GM23338 (cell line): Measurements from ENCODE around the gene IPPK. TPM values are rescaled to one million over a fixed set of nuclear protein-coding genes. Genes with fewer than 3 reads are reported as not detected.
A peak's percentile ranks its signal among the peaks of the same experiment; 100 is the strongest.

Source experiments
- ATAC-seq: fragments of 200-7000 bp; cut with Tn5 transposase; 3 replicates; pipeline ENCODE4 v1.9.1; 2020
- DNase-seq: peaks from one replicate; pipeline ENCODE4 v3.0.0-alpha.2; 2015; ENCODE audit warnings: low spot score
- H2AFZ ChIP-seq: fragments of 200-600 bp; sonication (generic); 2 replicates; pipeline ENCODE4 v1.8.0; 2016; ENCODE audit warnings: antibody characterized with exemption, mild to moderate bottlenecking, moderate library complexity
- H3F3A ChIP-seq: fragments of 200-600 bp; sonication (generic); replicated peaks from 2 replicates; pipeline ENCODE4 v1.8.0; 2017; ENCODE audit warnings: antibody characterized with exemption, mixed run types, low read depth
- H3K27ac ChIP-seq: fragments of 200-600 bp; sonication (generic); 2 replicates; pipeline ENCODE4 v1.6.1; 2016; ENCODE audit warnings: low read depth
- H3K27me3 ChIP-seq: fragments of 200-600 bp; sonication (generic); 2 replicates; pipeline ENCODE4 v1.8.0; 2016; ENCODE audit warnings: mild to moderate bottlenecking, mixed run types, moderate library complexity; ENCODE audit not compliant: insufficient read depth
- H3K36me3 ChIP-seq: fragments of 200-600 bp; sonication (generic); 2 replicates; pipeline ENCODE4 v1.8.0; 2016; ENCODE audit warnings: mild to moderate bottlenecking; ENCODE audit not compliant: insufficient read depth
- H3K4me1 ChIP-seq: fragments of 200-600 bp; sonication (generic); 2 replicates; pipeline ENCODE4 v1.8.0; 2016; ENCODE audit warnings: mild to moderate bottlenecking, moderate library complexity; ENCODE audit not compliant: insufficient read depth
- H3K4me2 ChIP-seq: fragments of 200-600 bp; sonication (generic); 2 replicates; pipeline ENCODE4 v1.7.1; 2017; ENCODE audit warnings: mixed run types
- H3K4me3 ChIP-seq: fragments of 200-600 bp; sonication (generic); 2 replicates; pipeline ENCODE4 v1.6.1; 2016; ENCODE audit warnings: mixed run types
- H3K79me2 ChIP-seq: fragments of 200-600 bp; sonication (generic); replicated peaks from 2 replicates; pipeline ENCODE4 v1.8.0; 2017; ENCODE audit warnings: mild to moderate bottlenecking; ENCODE audit not compliant: insufficient read depth
- H3K9me2 ChIP-seq: fragments of 200-600 bp; sonication (generic); 2 replicates; pipeline ENCODE4 v1.8.0; 2017; ENCODE audit not compliant: insufficient read depth
- H4K20me1 ChIP-seq: fragments of 200-600 bp; sonication (generic); replicated peaks from 2 replicates; pipeline ENCODE4 v1.8.0; 2017; ENCODE audit warnings: mild to moderate bottlenecking; ENCODE audit not compliant: insufficient read depth
- H3K27ac Mint-ChIP-seq: 2 replicates; pipeline ENCODE4 v1.8.0; 2020; ENCODE audit warnings: inconsistent platforms, mild to moderate bottlenecking, moderate library complexity, mixed read lengths
- H3K27me3 Mint-ChIP-seq: 3 replicates; pipeline ENCODE4 v1.8.0; 2022; ENCODE audit warnings: low read depth, mild to moderate bottlenecking, moderate library complexity, mixed read lengths, inconsistent platforms; ENCODE audit not compliant: insufficient read depth, poor library complexity
- H3K36me3 Mint-ChIP-seq: 3 replicates; pipeline ENCODE4 v1.8.0; 2021; ENCODE audit warnings: low read depth, mild to moderate bottlenecking, inconsistent platforms, moderate library complexity, mixed read lengths
- H3K4me1 Mint-ChIP-seq: 3 replicates; pipeline ENCODE4 v1.8.0; 2020; ENCODE audit warnings: mild to moderate bottlenecking, inconsistent platforms, mixed read lengths
- H3K4me3 Mint-ChIP-seq: 3 replicates; pipeline ENCODE4 v1.8.0; 2021; ENCODE audit warnings: moderate library complexity, mild to moderate bottlenecking, inconsistent platforms, mixed read lengths
- H3K9me3 Mint-ChIP-seq: 3 replicates; pipeline ENCODE4 v1.8.0; 2020; ENCODE audit warnings: moderate library complexity, mild to moderate bottlenecking, inconsistent platforms, mixed read lengths
- CTCF ChIP-seq, 2 experiments: fragments of 200-600 bp in 1 of 2; sonication (generic) in 1 of 2; conservative IDR thresholded peaks; 2 replicates each; pipeline versions ENCODE4 v1.5.1 to v1.6.1; 2016 to 2017; ENCODE audit warnings: antibody characterized with exemption in 2 of 2, low read depth in 2 of 2, mild to moderate bottlenecking in 2 of 2, moderate library complexity in 1 of 2
- ETS1 ChIP-seq: IDR thresholded peaks from 2 replicates; pipeline ENCODE4 v1.6.1; 2016; ENCODE audit warnings: antibody characterized with exemption
- EZH2 ChIP-seq: fragments of 200-600 bp; sonication (generic); IDR thresholded peaks from one replicate; pipeline ENCODE4 v1.8.0; 2017; ENCODE audit warnings: antibody characterized with exemption, mild to moderate bottlenecking, low read depth; ENCODE audit not compliant: unreplicated experiment
- JUNB ChIP-seq: IDR thresholded peaks from one replicate; pipeline ENCODE4 v1.6.1; 2016; ENCODE audit warnings: antibody characterized with exemption; ENCODE audit not compliant: unreplicated experiment
- NANOG ChIP-seq: IDR thresholded peaks from 2 replicates; pipeline ENCODE4 v1.6.1; 2016; ENCODE audit warnings: antibody characterized with exemption, borderline replicate concordance
- POLR2AphosphoS5 ChIP-seq: IDR thresholded peaks from 2 replicates; pipeline ENCODE4 v1.6.1; 2016; ENCODE audit warnings: antibody characterized with exemption, low read depth
- REST ChIP-seq: IDR thresholded peaks from one replicate; pipeline ENCODE4 v1.6.1; 2018; ENCODE audit warnings: antibody characterized with exemption; ENCODE audit not compliant: unreplicated experiment
- STAT1 ChIP-seq: IDR thresholded peaks from one replicate; pipeline ENCODE4 v1.6.1; 2016; ENCODE audit warnings: antibody characterized with exemption; ENCODE audit not compliant: unreplicated experiment
- ZNF114 ChIP-seq: fragments of 250-450 bp; sonication (Bioruptor Pico); IDR thresholded peaks from 2 replicates; pipeline ENCODE4 v1.5.0; 2020; ENCODE audit warnings: mild to moderate bottlenecking, moderate library complexity
- ZNF331 ChIP-seq: fragments of 250-450 bp; sonication (Bioruptor Pico); IDR thresholded peaks from 2 replicates; pipeline ENCODE4 v1.5.0; 2020; ENCODE audit warnings: low read depth, mild to moderate bottlenecking, moderate library complexity
- polyA plus RNA-seq: library from polyadenylated mRNA; unstranded; fragments of >200 nt; fragmentation: Nextera tagmentation; extraction: Ambion mirVana; gene quantifications from 2 replicates; pipeline ENCODE4 v1.2.1, GENCODE V29; 2016
- total RNA-seq: library from RNA; depleted of rRNA; stranded (reverse); fragments of >200 nt; shearing (Covaris generic); gene quantifications from 2 replicates; pipeline ENCODE4 v1.2.3, GENCODE V29; 2014

The IPPK gene
- total and polyA plus RNA-seq, 2 experiments from 2014 or later = 6.5 to 17.5 TPM

- peaks cover 57% of the 10 kb centered on the region for H3K79me2 ChIP-seq
- no peaks in the 10 kb centered on the region for H3K27me3 ChIP-seq
- no peak overlapping the region for H2AFZ ChIP-seq
- DNase-seq (no peak), ATAC-seq (no peak)
- H3K4me2 ChIP-seq = no peak overlapping the region
- peaks cover 12% of the 10 kb centered on the region; the same call in 1 of the 2 replicates for H3K4me1 ChIP-seq
- H3K9me3 Mint-ChIP-seq = no peaks in the 10 kb centered on the region
- H3K4me3 Mint-ChIP-seq = no peak overlapping the region
- H3K4me3 ChIP-seq = no peak overlapping the region
- no peaks in the 10 kb centered on the region for H3K9me2 ChIP-seq
- peaks cover 7% of the 10 kb centered on the region; the same call in 1 of the 2 replicates for H4K20me1 ChIP-seq
- H3K27ac ChIP-seq = no peak overlapping the region
- H3K4me1 Mint-ChIP-seq = peaks cover 32% of the 10 kb centered on the region
- H3K36me3 Mint-ChIP-seq = peaks cover 4% of the 10 kb centered on the region
- no peaks in the 10 kb centered on the region for H3K36me3 ChIP-seq
- H3K27ac Mint-ChIP-seq = no peak overlapping the region
- H3K27me3 Mint-ChIP-seq = peaks cover 6% of the 10 kb centered on the region
- no peak for TF ChIP-seq NANOG
- TF ChIP-seq ETS1 = no peak
- no peak for TF ChIP-seq ZNF331
- TF ChIP-seq REST = no peak
- no peak for TF ChIP-seq POLR2AphosphoS5
- TF ChIP-seq STAT1 = no peak
- no peak for TF ChIP-seq EZH2
- TF ChIP-seq JUNB = no peak
- TF ChIP-seq CTCF (conservative IDR thresholded peaks at IDR 0.05; ENCODE audit: low read depth in 2 of 2) = no peak
- no peak for TF ChIP-seq ZNF114 (CRISPR knock-in tag)
- no peaks in the 10 kb centered on the region for H3F3A ChIP-seq
These were observed 8.8 kb downstream of the IPPK start for GRCh38 chr9:92661127-92661526.

- Histone ChIP-seq H3K4me2 (no peak overlapping the region), H3F3A (no peaks in the 10 kb centered on the region), H3K4me3 (no peak overlapping the region), H3K4me1 (peaks cover 12% of the 10 kb centered on the region; the same call in 1 of the 2 replicates), H4K20me1 (peaks cover 7% of the 10 kb centered on the region; the same call in 1 of the 2 replicates), H3K27me3 (no peaks in the 10 kb centered on the region), H3K9me2 (no peaks in the 10 kb centered on the region), H3K79me2 (peaks cover 48% of the 10 kb centered on the region), H3K36me3 (no peaks in the 10 kb centered on the region), H3K27ac (no peak overlapping the region), H2AFZ (no peak overlapping the region)
- DNase-seq (no peak), ATAC-seq (peak; percentile 10; the same call in 1 of the 3 replicates)
- Mint-ChIP-seq H3K27ac (no peak overlapping the region), H3K4me3 (no peak overlapping the region), H3K27me3 (peaks cover 6% of the 10 kb centered on the region), H3K9me3 (no peaks in the 10 kb centered on the region), H3K36me3 (peaks cover 6% of the 10 kb centered on the region), H3K4me1 (peaks cover 27% of the 10 kb centered on the region)
- TF ChIP-seq CTCF (conservative IDR thresholded peaks at IDR 0.05; ENCODE audit: low read depth in 2 of 2) = no peak
- no peak for TF ChIP-seq ETS1
- no peak for TF ChIP-seq POLR2AphosphoS5
These were observed 9.7 kb downstream of the IPPK start for GRCh38 chr9:92660266-92660665.
